Stimulated activated CD8-positive, alpha-beta memory T cell treated with anti-CD3 and anti-CD28 coated beads, Interleukin-12 subunit alpha, Interleukin-12 subunit beta, amount 100 ng/mL, for 24 hours (primary cell): ENCODE measurements around the gene IRF5.
"Not testable (repeated sequence)": the region's sequence is repeated elsewhere in the genome, so short reads cannot be mapped to it uniquely, and the experiment has no call there.

ENCODE experiments used
- DNase-seq: peaks from one replicate; pipeline ENCODE4 v3.0.0-alpha.2; 2020; ENCODE audit errors: extremely low read depth

IRF5 gene

GRCh38 chr7:128959296-128959695, 21.6 kb downstream of the IRF5 start:
- DNase-seq: no peak

GRCh38 chr7:128961030-128961659, 23.4 kb downstream of the IRF5 start:
- DNase-seq: no peak

GRCh38 chr7:128962899-128963298, 25.2 kb downstream of the IRF5 start:
- DNase-seq: no peak

GRCh38 chr7:128963327-128963757, 25.6 kb downstream of the IRF5 start:
- DNase-seq: no peak

GRCh38 chr7:128968624-128969023, 30.9 kb downstream of the IRF5 start:
- DNase-seq: no peak

- DNase-seq: no peak
These were observed 36.7 kb downstream of the IRF5 start for GRCh38 chr7:128974241-128974934.

- DNase-seq: no peak
These were observed 44.4 kb downstream of the IRF5 start for GRCh38 chr7:128982105-128982504.

GRCh38 chr7:128985660-128986059, 47.9 kb downstream of the IRF5 start:
- no peak for DNase-seq

- DNase-seq: no peak
These were observed 48.9 kb downstream of the IRF5 start for GRCh38 chr7:128986609-128987008.

GRCh38 chr7:128988372-128988771, 50.6 kb downstream of the IRF5 start:
- DNase-seq: no peak

- DNase-seq: no peak
These were observed 52.2 kb downstream of the IRF5 start for GRCh38 chr7:128989961-128990360.

GRCh38 chr7:128993419-128993818, 55.7 kb downstream of the IRF5 start:
- no peak for DNase-seq

- DNase-seq: not testable (repeated sequence)
These were observed 56.8 kb downstream of the IRF5 start for GRCh38 chr7:128994560-128994959.

GRCh38 chr7:128997181-128997580, 59.5 kb downstream of the IRF5 start:
- no peak for DNase-seq
